Pericardium fibroblast (primary cell): ENCODE results near the gene TMUB2. TPM values are rescaled to one million over a fixed set of nuclear protein-coding genes. Genes with fewer than 3 reads are reported as not detected.

ENCODE experiments used
- total RNA-seq: library from RNA; depleted of rRNA; stranded (reverse); fragments of >200 nt; gene quantifications from 2 replicates; pipeline ENCODE4 v1.2.3, GENCODE V29; 2015

Gene TMUB2
- total RNA-seq, result 29.1 and 32.2 TPM in 2 replicates

DNA sequence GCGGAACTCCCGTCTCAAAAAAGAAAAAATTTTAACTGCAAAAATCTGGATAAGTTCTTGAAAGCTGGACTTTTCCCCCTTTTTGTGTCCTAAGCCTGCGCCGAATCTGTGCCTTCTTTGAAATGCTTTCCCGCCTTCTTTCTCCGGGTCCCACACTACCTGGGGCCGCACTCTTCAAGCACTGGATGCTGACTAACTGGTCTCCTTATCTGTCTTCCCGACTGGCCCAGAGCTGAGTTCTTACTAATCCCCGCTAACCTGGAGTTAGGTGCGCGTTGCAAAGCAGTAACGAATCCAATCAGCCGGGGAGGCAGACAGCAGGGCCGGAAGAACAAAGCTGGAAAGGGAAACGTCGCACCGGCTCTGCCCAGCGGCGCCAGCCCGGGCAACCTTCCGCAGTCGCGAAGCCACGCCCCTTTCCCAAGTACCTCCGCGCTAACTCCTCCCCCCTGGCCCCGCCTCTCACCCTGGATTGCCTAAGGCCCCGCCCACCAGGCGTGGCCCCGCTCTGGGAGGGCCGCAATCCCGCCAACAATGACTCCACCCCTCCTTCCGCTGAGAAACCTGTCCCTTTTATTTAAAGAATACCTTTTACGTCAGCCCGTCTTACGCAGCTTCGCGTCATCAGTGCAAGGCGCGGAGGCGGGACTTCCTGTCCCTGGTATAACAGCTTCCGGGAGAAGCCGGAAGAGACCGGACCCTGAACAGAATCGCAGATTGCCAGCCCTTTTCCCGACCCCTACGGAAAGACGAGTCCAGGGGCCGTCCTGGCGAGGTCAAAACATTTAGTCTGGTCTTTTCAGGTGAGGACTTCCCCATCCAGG, at the start of gene TMUB2:
TMUB2 (plus strand) TSS at position 666 of the 824 bp plus-strand sequence. CDS start 737 bp downstream, outside the sequence.

DNA sequence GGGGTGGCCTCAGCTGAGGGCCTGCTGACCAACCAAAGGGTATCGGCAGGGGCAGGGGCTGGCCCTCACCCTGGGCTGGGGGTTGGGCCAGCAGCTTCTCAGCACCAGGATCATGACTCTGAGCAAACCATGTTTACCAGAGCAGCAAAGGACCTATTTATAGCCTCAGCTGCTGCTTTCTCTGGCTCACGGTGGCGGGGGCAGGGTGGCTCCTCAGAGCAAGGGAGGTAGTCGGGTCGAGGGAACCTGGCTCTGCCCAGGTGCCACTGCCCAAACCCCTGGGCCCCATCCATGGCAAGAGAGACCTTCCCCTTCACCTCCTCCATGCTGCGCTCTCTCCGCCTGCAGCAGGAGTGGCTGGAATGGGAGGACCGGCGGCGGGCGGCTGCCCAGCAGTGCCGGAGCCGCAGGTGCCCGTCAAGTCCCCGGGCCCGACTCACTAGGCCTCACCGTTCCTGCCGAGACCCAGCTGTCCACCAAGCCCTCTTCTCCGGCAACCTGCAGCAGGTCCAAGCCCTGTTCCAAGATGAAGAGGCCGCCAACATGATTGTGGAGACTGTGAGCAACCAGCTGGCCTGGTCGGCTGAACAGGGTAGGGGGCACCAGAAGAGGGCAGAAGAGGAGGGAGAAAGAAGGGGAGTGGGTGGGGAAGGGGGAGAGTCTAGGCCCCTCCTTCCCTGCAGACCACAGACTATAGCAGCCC, 16.1 kb upstream of the TMUB2 start, which contains the start of gene ASB16:
ASB16 (plus strand) TSS at position 206 of the 703 bp plus-strand sequence; CDS start at position 292, 86 bp downstream.

DNA sequence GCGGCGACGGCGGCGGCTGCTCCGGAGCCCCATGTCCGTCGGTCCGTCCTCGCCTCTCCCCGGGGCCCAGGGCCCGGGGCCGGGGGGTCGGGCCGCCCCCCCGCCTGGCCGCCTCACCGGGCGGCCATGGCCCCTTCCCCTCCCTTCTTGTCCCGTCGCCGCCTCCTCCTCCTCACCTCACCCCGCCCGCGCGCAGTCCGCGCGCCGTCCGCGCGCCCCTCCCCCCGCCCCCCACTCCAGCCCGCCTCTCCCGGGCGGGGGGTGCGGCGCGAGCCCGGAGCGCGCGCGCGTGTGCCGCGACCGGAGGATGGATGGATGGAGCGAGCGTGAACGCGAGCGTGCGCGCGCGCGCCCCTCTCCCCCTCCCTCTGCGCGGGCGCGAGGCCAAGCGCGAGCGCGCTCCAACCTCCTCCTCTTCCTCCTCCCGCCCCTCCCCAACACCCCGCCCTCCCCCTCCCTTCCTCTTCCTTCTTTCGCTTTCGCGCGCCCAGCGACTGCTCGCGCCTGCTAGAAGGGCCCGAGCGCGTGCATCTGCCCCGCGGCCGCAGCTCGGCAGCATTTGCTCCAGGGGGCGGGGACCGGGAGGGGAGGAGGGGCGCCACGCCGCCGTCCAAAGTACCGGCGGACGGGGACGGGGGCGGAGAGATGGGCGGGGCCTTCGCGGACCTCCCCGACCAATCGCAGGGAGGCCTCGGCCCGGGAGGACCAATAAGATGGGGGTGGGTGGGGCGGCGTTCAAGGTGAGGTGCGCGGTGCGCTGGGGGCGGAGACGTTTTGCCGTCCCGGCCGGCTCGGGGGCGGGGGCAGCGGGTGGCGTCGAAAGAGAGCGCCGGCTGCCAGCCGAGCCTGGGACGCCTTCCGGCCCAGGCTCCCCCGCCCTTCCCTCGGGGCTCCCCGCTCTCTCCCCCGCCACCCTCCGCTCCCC, 13.0 kb downstream of the TMUB2 start, which contains the start of gene ATXN7L3:
ATXN7L3 (minus strand) TSS at position 332 of the 925 bp plus-strand sequence. CDS start 1,814 bp downstream, outside the sequence.

DNA sequence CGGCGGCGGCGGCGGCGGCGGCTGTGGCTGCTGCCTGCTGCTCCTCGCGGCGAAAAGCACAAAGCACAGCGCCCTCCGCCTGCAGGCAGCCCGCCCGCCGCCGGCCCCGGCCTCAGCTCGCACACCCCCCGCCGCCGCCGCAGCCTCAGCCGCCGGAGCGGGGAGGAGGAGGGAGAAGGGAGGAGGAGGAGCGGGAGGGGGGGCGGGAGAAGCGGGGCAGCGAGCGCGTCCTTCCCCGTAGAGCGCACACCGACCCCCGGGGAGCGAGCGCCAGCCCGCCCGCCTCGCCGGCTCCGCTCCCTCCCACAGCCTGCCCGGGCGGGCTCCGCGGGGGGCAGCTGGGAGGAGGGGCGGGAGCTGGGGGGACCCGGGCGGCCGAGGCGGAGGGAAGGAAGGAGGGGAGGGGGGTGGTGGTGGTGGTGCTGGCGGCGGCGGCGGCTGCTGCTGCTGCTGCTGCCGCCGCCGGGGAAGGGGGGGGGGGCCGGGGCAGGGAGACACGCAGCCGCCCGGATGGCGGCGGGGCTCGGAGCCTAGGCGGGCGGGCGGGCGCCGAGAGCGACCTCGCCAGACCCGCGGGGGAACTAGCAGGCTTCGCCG, 32.9 kb downstream of the TMUB2 start, which contains the start of gene UBTF:
UBTF (minus strand) TSS at position 60 of the 597 bp plus-strand sequence. CDS start 1,446 bp downstream, outside the sequence.

Other genes with a start within 250 kb of the TMUB2 start
- not detected in 2 replicates for gene PPY, start 244.5 kb upstream of the TMUB2 start, total RNA-seq
- 0.51 TPM in 1 of 2 replicates, not detected in the other for gene PYY, start 233.0 kb upstream of the TMUB2 start, total RNA-seq
- gene NAGS, start 182.3 kb upstream of the TMUB2 start, total RNA-seq, result 1.1 and 2.9 TPM in 2 replicates
- gene TMEM101, start 172.0 kb upstream of the TMUB2 start, total RNA-seq, result 27.7 and 32.3 TPM in 2 replicates
- gene LSM12, start 120.3 kb upstream of the TMUB2 start, total RNA-seq, result 43.0 and 49.7 TPM in 2 replicates
- gene G6PC3, start 116.2 kb upstream of the TMUB2 start, total RNA-seq, result 37.8 and 47.1 TPM in 2 replicates
- gene HDAC5, start 63.3 kb upstream of the TMUB2 start, total RNA-seq, result 50.4 and 54.7 TPM in 2 replicates
- gene HROB, start 45.0 kb upstream of the TMUB2 start, total RNA-seq, result 0.93 and 5.3 TPM in 2 replicates
- not detected in 2 replicates for gene ASB16, start 16.3 kb upstream of the TMUB2 start, total RNA-seq
- 49.5 and 59.3 TPM in 2 replicates for gene ATXN7L3, start 12.9 kb downstream of the TMUB2 start, total RNA-seq
- 43.6 and 54.0 TPM in 2 replicates for gene UBTF, start 32.7 kb downstream of the TMUB2 start, total RNA-seq
- gene SLC4A1, start 81.2 kb downstream of the TMUB2 start, total RNA-seq, result not detected in 2 replicates
- gene RUNDC3A, start 121.6 kb downstream of the TMUB2 start, total RNA-seq, result 0.70 and 0.85 TPM in 2 replicates
- gene SLC25A39, start 137.9 kb downstream of the TMUB2 start, total RNA-seq, result 65.8 and 74.2 TPM in 2 replicates
- gene GRN, start 158.3 kb downstream of the TMUB2 start, total RNA-seq, result 497 and 643 TPM in 2 replicates
- 7.2 and 11.8 TPM in 2 replicates for gene FAM171A2, start 176.9 kb downstream of the TMUB2 start, total RNA-seq
- gene ITGA2B, start 202.7 kb downstream of the TMUB2 start, total RNA-seq, result 0.35 and 0.68 TPM in 2 replicates